Stomach (tissue), 4 donors: ENCODE measurements around the gene LRRC27.

Experiments
- EP300 ChIP-seq: sonication (generic); formaldehyde crosslinking; IDR thresholded peaks from one replicate; pipeline ENCODE4 v1.6.1; 2017; ENCODE audit warnings: antibody characterized with exemption
- POLR2A ChIP-seq, 4 donors: fragments of 450-650 bp; IDR thresholded peaks; one replicate each; pipeline ENCODE4 v1.6.1; 2016; ENCODE audit warnings: antibody characterized with exemption in 4 of 4, control low read depth in 2 of 4, mild to moderate bottlenecking in 1 of 4, moderate library complexity in 1 of 4
- POLR2AphosphoS5 ChIP-seq, 3 donors: sonication (generic); formaldehyde crosslinking; IDR thresholded peaks; one replicate each; pipeline ENCODE4 v1.6.1; 2016; ENCODE audit warnings: antibody characterized with exemption in 3 of 3
- TF ChIP-seq, protein P1 (sequence below), 7 experiments: fragments of 450-650 bp in 4 of 7; fragments of 200-600 bp in 3 of 7; sonication (generic) in 3 of 7; IDR thresholded peaks; one replicate each; pipeline ENCODE4 v1.5.1; 2016 to 2019; ENCODE audit warnings: antibody characterized with exemption in 7 of 7, control low read depth in 2 of 7, mild to moderate bottlenecking in 1 of 7

DNA sequence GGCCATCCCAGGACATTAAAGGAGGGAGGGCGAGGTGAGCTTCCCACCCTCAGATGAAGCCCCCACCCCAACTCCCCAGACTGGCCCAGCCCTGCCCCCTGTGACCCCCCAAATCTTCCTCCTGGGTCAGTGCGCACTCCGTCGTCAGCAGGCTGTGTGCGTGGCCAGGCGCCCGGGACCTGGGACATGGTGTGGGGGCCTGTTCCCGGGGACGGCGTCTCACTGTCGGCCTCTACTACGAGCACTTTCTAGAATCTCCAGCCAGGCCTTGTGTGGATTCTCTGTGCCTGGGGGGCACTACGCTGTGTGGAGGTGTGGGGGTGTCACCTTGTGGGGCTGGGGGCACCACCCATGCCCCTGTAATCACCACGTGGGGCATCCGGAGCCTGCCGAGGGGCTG lies 74.8 kb downstream of the LRRC27 start:
- TF ChIP-seq POLR2AphosphoS5 (IDR thresholded peaks at IDR 0.05) (no peak), EP300 (no peak), POLR2A (IDR thresholded peaks at IDR 0.05) (no peak)
- TF ChIP-seq, protein P1, sequence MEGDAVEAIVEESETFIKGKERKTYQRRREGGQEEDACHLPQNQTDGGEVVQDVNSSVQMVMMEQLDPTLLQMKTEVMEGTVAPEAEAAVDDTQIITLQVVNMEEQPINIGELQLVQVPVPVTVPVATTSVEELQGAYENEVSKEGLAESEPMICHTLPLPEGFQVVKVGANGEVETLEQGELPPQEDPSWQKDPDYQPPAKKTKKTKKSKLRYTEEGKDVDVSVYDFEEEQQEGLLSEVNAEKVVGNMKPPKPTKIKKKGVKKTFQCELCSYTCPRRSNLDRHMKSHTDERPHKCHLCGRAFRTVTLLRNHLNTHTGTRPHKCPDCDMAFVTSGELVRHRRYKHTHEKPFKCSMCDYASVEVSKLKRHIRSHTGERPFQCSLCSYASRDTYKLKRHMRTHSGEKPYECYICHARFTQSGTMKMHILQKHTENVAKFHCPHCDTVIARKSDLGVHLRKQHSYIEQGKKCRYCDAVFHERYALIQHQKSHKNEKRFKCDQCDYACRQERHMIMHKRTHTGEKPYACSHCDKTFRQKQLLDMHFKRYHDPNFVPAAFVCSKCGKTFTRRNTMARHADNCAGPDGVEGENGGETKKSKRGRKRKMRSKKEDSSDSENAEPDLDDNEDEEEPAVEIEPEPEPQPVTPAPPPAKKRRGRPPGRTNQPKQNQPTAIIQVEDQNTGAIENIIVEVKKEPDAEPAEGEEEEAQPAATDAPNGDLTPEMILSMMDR (IDR thresholded peaks at IDR 0.05), result no peak
